ENCODE measurements around the gene RUNX1. TPM values are rescaled to one million over a fixed set of nuclear protein-coding genes. Genes with fewer than 3 reads are reported as not detected.

Gene RUNX1
- total and polyA plus RNA-seq, 2 of the 13 experiments (the other 11 are each of a cell fraction or from before 2014, with no cell fraction given) = 5.4 to 6.4 TPM

DNA sequence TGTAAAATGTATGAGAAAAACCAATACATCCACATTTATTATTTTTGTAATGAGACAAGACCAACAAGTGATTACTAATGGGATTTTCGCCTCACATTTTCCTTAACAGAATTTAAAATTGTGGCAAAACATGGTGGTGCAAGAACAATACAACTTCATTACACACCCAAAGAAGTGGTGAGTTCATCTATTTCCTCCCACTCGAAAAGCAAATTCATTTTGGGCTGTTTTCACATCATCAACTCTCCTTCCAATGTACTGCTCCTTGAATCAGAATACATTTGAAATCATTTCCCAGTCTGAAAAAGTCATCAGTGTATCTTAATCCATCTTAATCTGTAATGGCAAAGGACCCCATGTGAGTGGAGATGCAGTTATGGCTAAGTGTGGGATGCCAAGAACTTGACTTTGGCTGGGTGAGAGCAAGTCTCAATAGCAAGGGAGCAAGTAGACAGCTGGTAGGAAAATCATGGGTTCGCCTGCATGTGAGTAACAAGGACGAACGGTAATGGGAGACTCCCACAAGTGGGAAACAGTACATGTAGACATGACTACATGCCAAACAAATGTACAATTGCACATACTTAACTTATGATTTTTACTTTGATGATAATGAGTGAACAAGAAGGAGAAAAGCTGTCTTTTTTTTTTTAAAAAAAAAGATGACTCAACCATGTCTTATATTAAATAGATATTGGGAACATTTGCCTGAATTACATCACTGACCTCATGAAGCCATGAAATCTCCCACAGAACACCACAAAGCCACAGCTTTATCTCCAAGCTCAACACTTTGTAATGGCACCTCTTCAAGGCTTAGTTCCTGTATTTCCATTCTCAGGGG lies 46.0 kb downstream of the RUNX1 start:
- H3K9me3 ChIP-seq (ENCODE audit: low read length) = no peaks in the 10 kb centered on the region
- FAIRE-seq (no peak), DNase-seq (ENCODE audit: low spot score) (no peak), ATAC-seq (no peak)
- H3K9ac ChIP-seq (ENCODE audit: insufficient read depth, low read depth, low read length) = no peak overlapping the region
- 87% methylated on average over 5 of the region's 5 CpGs for WGBS (ENCODE audit: low lambda C conversion rate)
- ChIA-PET CTCF (ENCODE audit: low intra/inter-chr PET ratio, low total read pairs) (no interaction called here), POLR2A (no interaction called here)
- intact Hi-C loops (cut with micrococcal nuclease; ENCODE audit: unreplicated experiment) = no loop called here
- no peaks in the 10 kb centered on the region for H4K20me1 ChIP-seq (ENCODE audit: insufficient read depth, low read length)
- no peak overlapping the region for H3K4me3 ChIP-seq (replicated peaks in 1 of 3; ENCODE audit: insufficient read depth in 1 of 3, low read depth in 2 of 3, low read length in 3 of 3)
- no peaks in the 10 kb centered on the region for H3K79me2 ChIP-seq (ENCODE audit: insufficient read depth, low read length)
- TF ChIP-seq ZBTB38 (CRISPR knock-in tag; IDR thresholded peaks at IDR 0.05) (no peak), CBX5 (CRISPR knock-in tag; IDR thresholded peaks at IDR 0.05; ENCODE audit: borderline replicate concordance) (no peak), FOXP1 (IDR thresholded peaks at IDR 0.05) (no peak), FOXP1 (CRISPR knock-in tag; IDR thresholded peaks at IDR 0.05) (no peak), ZNF333 (CRISPR knock-in tag; IDR thresholded peaks at IDR 0.05; ENCODE audit: borderline replicate concordance) (no peak), NR3C1 (CRISPR knock-in tag; IDR thresholded peaks at IDR 0.05) (no peak), IRF2 (CRISPR knock-in tag; IDR thresholded peaks at IDR 0.05) (no peak), SOX5 (CRISPR knock-in tag; IDR thresholded peaks at IDR 0.05; ENCODE audit: borderline replicate concordance) (no peak), CENPX (CRISPR knock-in tag; IDR thresholded peaks at IDR 0.05) (no peak), ZSCAN31 (CRISPR knock-in tag; IDR thresholded peaks at IDR 0.05; ENCODE audit: low read depth) (no peak), ZNF292 (CRISPR knock-in tag; IDR thresholded peaks at IDR 0.05; ENCODE audit: borderline replicate concordance, low read depth) (no peak), CREM (IDR thresholded peaks at IDR 0.05) (no peak), CREM (CRISPR knock-in tag; IDR thresholded peaks at IDR 0.05) (no peak)
- TF ChIP-seq, protein P1, sequence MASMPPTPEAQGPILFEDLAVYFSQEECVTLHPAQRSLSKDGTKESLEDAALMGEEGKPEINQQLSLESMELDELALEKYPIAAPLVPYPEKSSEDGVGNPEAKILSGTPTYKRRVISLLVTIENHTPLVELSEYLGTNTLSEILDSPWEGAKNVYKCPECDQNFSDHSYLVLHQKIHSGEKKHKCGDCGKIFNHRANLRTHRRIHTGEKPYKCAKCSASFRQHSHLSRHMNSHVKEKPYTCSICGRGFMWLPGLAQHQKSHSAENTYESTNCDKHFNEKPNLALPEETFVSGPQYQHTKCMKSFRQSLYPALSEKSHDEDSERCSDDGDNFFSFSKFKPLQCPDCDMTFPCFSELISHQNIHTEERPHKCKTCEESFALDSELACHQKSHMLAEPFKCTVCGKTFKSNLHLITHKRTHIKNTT (CRISPR knock-in tag; IDR thresholded peaks at IDR 0.05) = no peak
- no peaks in the 10 kb centered on the region for H3K27me3 ChIP-seq (ENCODE audit: control insufficient read depth in 1 of 2, insufficient read depth in 2 of 2, low read length in 2 of 2)
- H3K27ac ChIP-seq (ENCODE audit: extremely low read length, insufficient read depth, low read length) = no peak overlapping the region
- in situ Hi-C loops (cut with HindIII; ENCODE audit: extremely low pct_ligation_motif_present, low pct_unique_long_range_greater_than_20kb) = no loop called here
- H3K36me3 ChIP-seq (replicated peaks in 1 of 2; ENCODE audit: control insufficient read depth in 1 of 2, insufficient read depth in 2 of 2, low read length in 2 of 2) = no peaks in the 10 kb centered on the region
- no peak overlapping the region for H2AFZ ChIP-seq (ENCODE audit: low read length)
- no TSS peak for BruUV-seq (replicated peaks)
- no peak overlapping the region for H3K4me2 ChIP-seq (ENCODE audit: low read depth, low read length)
- peaks cover 7% of the 10 kb centered on the region; the same call in 1 of the 2 replicates for H3K4me1 ChIP-seq (ENCODE audit: insufficient read depth, low read length)

All from HepG2 (cell line).